GM18861 (cell line): ENCODE results near the gene TTYH2.
"Not testable (repeated sequence)": the region's sequence is repeated elsewhere in the genome, so short reads cannot be mapped to it uniquely, and the experiment has no call there.

Source experiments
- ATAC-seq: cut with Tn5 transposase; IDR thresholded peaks from one replicate; pipeline ENCODE4 v1.9.1; 2021; ENCODE audit not compliant: unreplicated experiment

The TTYH2 gene, protein sequence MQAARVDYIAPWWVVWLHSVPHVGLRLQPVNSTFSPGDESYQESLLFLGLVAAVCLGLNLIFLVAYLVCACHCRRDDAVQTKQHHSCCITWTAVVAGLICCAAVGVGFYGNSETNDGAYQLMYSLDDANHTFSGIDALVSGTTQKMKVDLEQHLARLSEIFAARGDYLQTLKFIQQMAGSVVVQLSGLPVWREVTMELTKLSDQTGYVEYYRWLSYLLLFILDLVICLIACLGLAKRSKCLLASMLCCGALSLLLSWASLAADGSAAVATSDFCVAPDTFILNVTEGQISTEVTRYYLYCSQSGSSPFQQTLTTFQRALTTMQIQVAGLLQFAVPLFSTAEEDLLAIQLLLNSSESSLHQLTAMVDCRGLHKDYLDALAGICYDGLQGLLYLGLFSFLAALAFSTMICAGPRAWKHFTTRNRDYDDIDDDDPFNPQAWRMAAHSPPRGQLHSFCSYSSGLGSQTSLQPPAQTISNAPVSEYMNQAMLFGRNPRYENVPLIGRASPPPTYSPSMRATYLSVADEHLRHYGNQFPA

DNA sequence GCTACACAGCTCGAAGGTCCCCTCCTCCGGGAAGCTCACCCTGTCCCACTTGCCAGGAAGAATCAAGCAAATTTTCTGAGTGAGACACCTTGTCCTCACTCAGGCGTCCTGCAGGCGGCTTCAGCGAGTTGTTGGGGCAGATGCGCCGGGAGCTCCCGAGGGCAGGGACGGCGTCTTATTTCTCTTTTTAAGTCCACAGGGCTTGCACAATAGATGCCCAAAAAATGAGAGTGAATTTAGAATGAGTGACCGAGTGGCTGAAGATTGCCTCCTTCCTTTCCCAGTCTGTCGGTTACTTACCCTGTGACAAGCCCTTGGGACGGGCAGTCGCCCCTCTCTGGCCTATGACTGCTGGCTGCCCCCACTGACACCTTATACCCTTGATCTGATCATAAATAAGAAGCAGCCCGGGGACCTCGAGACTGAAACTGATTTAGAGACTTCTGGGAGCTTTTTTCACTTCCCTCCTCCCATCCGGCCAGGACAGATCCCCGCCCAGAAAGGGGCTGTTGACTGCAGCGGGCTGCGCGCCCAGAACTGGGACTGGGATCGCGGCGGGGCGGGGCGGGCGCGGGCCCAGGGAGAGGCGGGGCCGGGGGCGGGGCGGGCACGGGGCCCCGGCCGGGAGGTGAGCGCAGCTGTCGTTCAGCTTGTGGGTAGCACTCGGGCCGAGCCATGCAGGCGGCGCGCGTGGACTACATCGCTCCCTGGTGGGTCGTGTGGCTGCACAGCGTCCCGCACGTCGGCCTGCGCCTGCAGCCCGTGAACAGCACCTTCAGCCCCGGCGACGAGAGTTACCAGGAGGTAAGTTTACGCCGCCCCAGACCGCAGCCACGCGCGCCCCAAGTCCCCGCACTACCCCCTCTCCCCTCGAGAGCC lies at the start of gene TTYH2:
TSS of gene TTYH2 (plus strand) at position 659 of the 879 bp plus-strand sequence. CDS start at position 676, 17 bp downstream.
- peak; percentile 32 for ATAC-seq

GRCh38 chr17:74163836-74164235 lies 49.5 kb upstream of the TTYH2 start:
- ATAC-seq = no peak

DNA sequence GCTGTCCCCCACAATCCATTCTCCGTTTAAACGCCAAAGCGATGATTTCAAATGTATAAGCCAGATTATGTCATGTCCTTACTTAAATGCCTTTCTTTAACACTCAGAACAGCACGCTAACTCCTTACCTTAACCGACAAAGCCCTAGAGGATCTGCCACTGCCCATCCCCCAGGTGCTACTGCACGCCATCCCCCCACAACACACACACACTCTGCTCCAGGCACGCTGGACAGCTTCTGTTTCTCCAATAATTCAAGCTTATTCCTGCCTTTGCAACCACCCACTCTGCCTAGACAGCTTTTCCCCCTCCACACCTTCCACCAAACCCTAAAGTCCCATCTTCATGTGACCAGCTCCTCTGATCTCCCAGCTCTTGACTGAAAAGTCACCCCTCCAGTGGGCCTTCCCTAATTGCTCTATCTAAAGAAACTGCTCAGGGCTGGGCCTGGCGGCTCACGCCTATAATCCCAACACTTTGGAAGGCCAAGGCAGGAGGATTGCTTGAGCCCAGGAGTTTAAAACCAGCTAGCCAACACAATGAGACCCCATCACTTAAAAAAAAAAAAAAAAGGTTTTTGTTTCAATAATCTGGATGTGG lies 48.8 kb upstream of the TTYH2 start:
- ATAC-seq = no peak

DNA sequence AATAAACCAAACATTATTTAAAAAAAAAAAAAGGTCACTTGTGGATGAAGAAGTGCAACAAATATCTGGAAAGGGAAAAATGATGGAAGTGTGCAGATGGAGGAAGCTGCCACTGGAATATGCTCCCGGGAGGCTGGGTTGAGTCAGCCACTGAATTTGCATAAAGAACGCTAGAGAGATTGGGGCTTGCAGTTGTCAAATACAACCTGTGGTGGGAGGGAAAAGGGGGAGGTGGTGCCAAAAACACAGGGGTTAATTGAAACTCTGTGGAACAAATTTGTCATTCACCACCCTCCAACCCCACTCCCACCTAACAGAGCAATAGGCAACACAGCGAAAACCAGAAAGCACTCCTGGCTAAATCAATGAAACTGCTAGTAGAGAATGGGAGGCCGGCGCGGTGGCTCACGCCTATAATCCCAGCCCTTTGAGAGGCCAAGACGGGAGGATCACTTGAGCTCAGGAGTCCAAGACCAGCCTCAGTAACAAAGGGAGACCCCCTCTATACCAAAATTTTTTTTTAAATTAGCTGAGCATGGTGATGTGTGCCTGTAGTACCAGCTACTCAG lies 47.5 kb upstream of the TTYH2 start:
- no peak for ATAC-seq

DNA sequence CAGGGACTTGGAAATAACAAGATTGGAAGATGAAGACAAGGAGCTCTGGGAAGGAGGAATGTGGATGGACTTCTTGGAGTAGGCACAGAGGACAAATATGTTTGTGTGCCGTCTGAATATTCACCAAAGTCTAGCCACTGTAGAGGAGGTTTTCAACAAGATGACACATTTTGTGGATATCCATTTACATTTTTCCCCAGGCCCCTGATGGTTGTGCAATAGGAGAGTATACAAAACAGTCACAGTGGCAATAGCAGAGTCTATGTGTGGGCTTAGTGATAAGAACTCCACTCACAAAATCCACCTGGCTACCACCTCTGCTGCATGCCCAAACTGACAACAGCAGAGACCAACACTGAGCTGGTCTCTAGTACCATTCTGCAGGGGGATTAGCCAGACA lies 42.4 kb upstream of the TTYH2 start:
- no peak for ATAC-seq

- ATAC-seq = no peak
These were observed 40.7 kb upstream of the TTYH2 start for GRCh38 chr17:74172700-74173099.

DNA sequence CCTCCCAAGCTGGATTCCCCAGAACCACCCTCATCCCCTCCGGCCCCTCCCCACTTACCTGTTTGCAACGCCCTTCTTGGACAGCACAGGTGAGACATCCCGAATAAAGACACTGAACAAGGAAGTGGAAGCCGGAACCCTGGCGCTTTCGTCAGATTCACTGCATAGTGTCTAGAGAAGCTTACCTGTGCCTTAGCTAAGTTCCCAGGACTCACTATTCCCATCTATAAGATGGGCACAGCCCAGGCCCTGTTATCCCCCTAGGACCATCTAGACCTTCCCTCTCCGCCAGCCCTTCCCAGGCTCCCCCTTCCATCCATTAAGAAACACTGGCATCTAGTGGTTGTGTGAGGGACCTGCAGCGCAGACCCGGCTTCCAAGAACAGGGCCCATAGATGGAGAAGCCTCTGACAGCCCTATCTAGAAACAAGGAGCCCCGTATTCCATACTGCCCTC lies 36.8 kb upstream of the TTYH2 start:
- no peak for ATAC-seq

DNA sequence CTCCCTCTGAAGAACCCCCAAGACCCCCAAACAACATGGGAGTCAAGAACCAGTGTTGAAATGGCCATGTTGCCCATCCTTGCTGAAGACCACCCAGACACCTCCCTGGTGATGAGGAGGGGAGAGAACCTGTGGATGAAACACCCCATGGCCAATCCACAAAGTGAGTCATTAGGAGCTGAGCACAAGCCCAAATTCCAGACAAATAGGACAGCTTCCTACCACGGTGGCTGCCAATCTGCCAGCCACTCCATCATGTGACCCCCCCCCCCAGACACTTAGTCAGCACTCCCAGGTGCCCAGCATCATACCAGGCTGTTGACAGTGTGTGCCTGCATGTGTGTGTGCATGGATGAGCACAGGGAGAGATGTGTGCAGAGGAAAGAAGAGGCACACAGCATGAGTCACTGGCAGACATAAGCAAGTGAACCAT lies 36.3 kb upstream of the TTYH2 start:
- ATAC-seq = no peak

DNA sequence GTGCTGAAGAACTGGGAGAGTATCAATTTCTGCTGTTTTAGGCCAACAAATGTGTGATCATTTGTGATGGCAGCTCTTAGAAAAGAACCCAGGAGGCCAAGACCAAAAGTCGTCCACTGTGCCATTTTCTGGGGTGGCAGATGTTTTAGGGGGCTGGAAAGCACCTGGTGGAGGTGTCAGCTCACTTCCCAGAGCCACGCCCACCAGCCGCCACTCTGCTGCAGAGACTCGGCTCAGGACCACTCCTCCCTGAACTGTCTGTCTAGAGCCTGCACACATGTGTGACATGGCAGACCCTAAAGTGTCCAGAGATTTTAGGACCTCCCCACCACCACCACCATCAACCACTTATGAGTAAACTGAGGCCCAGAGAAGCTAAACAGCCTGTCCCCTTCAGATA lies 33.8 kb upstream of the TTYH2 start:
- ATAC-seq = no peak

DNA sequence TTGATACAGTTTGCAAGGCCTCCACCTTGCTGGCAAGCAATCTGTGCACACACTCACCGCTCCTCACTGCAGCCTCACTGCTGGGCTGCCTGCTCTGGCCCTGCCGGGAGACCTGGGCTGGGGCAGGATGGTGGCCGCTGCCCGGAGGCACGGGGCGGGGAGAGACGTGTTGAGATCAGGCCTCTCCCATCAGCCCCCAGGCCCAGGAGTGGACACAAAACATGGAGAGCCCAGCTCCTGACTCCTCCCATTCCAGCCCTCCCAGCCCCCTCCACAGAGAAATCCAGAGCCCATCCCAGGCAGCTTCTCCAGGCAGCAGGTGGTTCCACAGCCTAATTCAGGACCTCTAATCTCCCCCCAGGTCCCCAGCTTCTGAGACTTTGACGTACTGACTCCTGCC lies 33.0 kb upstream of the TTYH2 start:
- no peak for ATAC-seq

DNA sequence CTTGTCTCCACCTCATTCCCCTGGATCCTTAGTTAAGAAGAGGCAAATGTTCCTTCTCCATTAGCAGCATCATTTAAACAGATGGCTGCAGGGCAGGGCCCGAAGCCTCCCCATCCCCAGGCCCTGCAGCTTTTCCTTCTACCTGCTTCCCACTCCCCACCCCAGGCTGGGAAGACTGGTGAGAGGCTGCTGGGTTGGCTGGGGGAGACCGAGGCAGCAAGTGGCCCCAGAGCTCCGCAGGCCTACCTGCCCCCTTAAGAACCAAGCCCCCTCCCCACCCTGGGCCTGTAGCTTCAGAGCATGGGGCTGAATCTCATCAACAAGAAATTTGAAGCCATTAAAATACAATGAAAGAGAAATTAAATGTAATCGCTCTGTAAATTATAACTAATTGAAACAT lies 32.0 kb upstream of the TTYH2 start:
- ATAC-seq = no peak

DNA sequence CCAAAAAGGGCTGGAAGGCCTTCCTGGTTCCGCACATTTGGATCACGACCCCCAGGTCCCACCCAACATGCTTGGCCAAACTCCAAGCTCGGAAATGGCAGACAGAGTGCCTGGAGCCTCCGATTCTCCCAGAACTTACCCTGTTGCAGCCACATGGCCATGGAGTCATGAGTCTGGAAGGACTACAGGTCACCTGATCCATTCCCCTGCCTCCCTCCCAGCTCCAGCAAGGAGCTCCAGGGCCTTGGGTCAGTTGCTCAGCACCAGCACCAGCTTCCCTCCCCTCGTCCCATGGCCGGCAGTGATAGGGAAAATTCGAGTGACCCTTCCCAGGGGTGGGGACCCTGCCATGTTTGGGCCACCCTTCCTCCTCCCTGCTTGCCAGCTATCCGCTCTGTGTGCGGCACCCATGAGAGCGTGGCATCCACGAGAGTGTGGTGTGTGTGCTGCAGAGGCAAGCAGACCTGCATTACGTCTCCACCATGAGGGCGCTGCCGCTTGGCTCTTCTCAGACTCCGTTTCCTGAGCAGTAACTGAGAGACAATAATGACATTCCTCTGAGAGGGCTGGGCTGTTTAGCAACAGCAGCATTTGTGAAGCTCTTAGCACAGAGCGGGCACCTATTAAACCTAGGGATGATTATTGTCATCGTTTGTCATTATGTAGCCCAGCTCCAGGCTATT lies 31.2 kb upstream of the TTYH2 start:
- no peak for ATAC-seq

GRCh38 chr17:74183411-74183810 lies 30.0 kb upstream of the TTYH2 start:
- no peak for ATAC-seq

- no peak for ATAC-seq
These were observed 27.7 kb upstream of the TTYH2 start for GRCh38 chr17:74185571-74186185.

DNA sequence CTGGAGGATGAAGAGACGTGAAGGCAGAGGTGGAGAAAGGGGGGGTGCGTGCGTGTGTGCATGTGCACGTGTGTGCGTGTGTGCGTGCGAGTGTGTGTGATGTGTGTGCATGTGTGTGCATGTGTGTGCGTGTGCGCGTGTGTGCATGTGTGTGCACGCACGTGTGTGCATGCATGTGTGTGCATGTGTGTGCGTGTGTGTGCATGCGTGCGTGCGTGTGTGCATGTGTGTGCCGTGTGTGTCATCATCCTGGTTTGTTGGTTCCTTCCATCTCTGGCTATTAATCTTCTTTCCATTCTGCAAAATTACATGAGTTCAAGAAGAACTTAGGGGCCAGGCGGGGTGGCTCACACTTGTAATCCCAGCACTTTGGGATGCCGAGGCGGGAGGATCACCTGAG lies 26.9 kb upstream of the TTYH2 start:
- ATAC-seq = no peak

DNA sequence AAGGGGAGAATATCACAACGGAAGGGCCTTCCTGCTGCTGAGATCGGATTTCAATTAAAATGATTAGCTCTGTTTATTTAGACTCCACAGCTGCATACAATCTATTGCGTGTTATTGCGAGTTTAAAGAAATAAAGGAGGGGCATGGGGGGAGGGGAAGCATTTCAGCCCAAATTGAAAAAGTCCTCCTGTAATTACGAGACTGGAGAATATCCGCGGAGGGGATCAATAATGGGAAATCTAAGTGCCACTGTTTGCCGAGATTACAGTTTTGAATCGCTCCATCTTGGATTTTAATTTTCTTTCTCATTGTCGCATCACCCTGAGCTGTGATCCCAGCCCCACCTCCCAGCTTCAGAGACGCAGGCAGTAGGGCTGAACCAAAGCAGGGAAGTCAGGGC lies 25.6 kb upstream of the TTYH2 start:
- no peak for ATAC-seq

- not testable (repeated sequence) for ATAC-seq
These were observed 24.7 kb upstream of the TTYH2 start for GRCh38 chr17:74188687-74189086.

DNA sequence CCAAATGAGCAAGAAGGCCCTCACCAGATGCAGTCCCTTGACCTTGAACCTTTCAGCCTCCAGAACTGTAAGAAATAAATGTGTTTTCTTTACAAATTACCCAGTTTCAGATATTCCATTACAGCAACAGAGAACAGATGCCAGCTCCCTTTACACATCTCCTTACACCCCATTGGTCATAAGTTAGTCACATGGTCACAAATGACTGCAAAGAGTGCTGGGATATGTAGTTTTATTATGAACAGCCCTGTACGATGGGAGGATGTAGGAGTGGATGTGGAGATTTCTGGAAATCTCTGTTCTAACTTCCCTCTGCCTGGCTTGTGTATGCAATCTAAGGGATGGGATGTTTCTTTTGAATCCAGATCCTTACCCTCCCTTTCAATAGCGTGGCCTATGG lies 23.2 kb upstream of the TTYH2 start:
- ATAC-seq = peak; percentile 72

DNA sequence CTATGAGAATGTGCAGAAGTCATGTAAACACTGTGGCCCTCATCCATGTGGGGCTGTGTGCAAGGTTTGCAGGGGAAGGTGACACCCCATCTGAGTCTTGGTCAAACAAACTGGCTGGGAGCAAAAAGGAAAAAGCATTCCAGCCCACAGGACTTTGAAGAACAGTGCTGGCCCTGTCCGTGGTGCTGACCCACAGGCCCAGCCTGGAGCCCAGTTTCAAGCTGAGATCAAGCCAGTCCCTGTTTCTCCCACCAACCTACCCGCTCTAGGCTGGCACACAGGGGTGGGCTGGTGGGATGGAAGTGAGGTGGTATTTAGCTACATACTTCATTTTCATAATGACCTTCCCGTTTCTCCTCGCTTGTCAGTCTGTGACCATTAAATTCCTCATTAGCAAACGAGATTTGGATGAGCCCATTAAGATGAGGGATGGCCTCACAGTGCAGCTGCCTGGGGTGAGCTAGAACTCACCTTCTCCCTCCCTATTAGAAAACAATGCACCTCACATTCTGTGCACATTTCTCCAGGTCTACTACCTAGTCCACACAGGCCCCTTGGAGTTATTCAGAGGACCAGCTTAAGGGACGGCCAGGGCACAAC lies 22.5 kb upstream of the TTYH2 start:
- ATAC-seq = no peak
